Stimulated activated CD8-positive, alpha-beta memory T cell treated with anti-CD3 and anti-CD28 coated beads, Interleukin-4, amount 100 ng/mL, for 24 hours (primary cell): ENCODE results near the gene GNG14.
"Not testable (repeated sequence)": the region's sequence is repeated elsewhere in the genome, so short reads cannot be mapped to it uniquely, and the experiment has no call there.

Experiments
- DNase-seq: peaks from one replicate; pipeline ENCODE4 v3.0.0-alpha.2; 2020; ENCODE audit warnings: low read depth

The GNG14 gene

GRCh38 chr19:12696366-12697335 is 8.9 kb downstream of the GNG14 start, which contains the start of gene FBXW9:
Gene FBXW9 (minus strand): TSS chr19:12696631. CDS start chr19:12696581, 50 bp downstream.
- peak; percentile 98 for DNase-seq

DNA sequence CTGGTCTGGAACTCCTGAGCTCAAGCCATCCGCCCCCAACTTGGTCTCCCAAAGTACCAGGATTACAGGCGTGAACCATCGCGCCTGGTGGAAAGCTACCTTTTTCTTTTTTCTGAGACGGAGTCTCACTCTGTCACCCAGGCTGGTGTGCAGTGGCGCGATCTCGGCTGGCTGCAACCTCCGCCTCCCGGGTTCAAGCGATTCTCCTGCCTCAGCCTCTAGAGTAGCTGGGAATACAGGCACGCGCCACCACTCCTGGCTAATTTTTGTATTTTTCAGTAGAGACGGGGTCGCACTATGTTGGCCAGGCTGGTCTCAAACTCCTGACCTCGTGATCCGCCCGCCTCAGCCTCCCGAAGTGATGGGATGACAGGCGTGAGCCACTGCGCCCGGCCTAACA is 9.6 kb downstream of the GNG14 start:
- not testable (repeated sequence) for DNase-seq

GRCh38 chr19:12698138-12698537 is 10.3 kb downstream of the GNG14 start:
- DNase-seq, result no peak

DNA sequence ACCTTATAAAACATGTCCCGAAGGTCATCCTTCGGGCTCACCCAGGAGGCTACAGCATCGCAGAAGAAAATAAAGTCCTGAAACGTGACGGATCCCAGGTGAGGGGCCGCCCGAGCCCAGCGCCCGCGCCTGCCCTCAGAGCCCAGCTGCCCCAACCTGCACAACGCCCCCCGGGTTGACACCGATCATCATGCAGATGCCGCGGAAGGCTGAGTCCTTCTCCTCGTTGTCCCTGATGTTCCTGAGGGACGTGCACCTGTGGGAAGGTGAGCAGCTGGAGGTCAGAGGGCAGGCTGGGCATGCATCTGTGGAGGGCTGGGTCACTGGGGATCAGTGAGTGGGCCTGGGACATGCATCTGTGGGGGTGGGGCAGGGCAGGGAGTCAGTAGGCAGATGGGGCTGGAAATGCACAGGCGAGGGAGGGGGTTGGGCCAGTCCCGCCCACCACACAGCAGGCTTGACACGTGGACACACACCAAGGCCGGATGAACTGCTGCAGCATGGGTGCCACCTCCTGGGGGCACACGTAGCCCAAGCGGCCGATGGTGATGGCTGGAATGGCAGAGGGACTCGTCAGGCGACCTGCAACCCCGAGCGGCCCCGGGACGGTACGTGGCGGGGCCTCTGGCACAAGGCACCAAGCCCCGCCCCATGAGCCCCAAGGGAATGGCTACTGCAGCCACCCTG is 13.9 kb downstream of the GNG14 start:
- DNase-seq, result no peak

- no peak for DNase-seq
Measured at GRCh38 chr19:12703046-12703445, 15.2 kb downstream of the GNG14 start.

DNA sequence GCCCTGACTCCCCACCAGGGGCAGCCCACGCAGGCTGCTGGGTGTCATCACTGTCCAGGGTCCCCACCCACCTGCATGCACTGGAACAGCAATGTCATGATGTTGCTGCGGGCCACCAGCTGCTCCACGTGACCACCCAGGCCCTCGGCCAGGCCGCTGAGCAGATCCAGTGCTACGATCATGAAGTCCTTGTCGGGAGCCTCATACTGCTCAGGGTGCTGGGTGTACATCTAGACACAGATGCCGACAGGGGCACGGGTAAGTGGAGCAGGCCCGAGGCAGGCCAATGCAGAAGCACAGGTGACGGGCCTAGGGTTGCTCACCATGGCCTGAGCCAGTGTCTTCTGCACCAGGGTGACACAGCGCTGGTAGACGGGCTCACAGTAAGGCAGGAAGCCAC is 17.4 kb downstream of the GNG14 start:
- no peak for DNase-seq

DNA sequence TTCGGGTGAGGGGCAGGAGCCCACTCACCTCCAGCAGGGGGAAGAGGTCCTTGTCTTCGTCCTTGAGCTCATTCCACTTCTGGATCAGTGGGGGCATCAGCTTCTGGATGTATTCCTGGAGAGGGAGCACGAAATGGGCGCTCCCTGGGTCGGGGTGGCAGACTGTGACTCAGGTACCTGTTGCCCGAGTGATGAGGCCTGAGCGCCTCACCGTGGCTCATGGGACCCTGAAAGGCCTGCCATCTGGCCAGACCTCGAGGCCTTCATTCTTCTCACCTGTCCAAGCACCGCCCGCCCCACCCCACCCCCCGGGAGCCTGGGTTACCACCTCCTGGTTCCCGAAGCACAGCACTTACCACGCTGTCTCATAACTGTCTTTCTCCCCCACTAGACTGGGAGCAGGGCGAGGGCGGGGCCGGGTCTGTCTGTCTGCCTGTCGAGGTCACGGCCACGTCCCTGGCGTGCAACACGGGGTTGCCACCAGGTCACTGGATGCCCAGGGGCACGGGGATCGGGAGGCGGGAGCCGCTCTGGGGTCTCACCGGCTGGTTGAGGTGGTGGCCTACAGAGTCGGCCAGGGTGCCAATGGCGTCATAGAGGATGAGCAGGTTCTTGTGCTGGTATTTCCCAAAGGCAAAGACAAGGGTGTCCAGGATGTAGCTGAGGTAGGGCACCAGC is 18.0 kb downstream of the GNG14 start:
- DNase-seq, result no peak

GRCh38 chr19:12706332-12706718 is 18.5 kb downstream of the GNG14 start:
- DNase-seq, result no peak

GRCh38 chr19:12708641-12709040 is 20.8 kb downstream of the GNG14 start:
- DNase-seq, result no peak

DNA sequence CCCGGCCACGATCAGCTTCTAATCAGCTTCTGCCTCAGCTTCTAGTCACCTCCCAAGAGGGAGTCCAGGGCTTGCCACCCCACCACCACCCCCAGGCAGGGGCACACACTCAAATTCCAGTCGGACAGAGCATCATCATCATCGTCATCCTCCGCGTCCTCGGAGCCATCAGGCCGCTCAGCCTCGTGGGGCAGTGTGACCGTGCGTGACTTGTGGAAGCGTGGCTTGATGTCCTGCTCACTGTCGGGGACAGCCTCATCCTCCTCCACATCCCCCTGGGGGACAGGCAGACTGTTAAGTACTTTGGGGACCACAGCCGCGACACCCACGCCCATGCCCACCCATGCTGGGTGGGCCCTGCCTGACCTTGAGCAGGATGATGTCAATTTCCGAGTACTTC is 23.4 kb downstream of the GNG14 start:
- no peak for DNase-seq

- DNase-seq, result not testable (repeated sequence)
Measured at GRCh38 chr19:12712077-12712476, 24.3 kb downstream of the GNG14 start.

DNA sequence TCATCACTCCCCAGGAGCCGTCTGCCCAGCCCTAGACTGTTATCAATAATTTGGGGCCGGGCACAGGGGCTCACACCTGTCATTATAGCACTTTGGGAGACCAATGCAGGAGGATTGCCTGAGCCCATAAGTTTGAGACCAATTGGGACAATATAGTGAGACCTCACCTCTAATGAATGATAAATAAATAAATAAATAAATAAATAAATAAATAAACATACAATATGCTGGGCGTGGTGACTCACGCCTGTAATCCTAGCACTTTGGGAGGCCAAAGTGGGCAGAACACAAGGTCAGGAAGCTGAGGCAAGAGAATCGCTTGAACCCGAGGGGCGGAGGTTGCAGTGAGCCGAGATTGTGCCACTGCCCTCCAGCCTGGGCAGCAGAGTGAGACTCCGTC is 25.5 kb downstream of the GNG14 start:
- not testable (repeated sequence) for DNase-seq

GRCh38 chr19:12715102-12715501 is 27.3 kb downstream of the GNG14 start:
- DNase-seq, result no peak

- DNase-seq, result no peak
Measured at GRCh38 chr19:12715929-12716328, 28.1 kb downstream of the GNG14 start.

GRCh38 chr19:12720296-12720695 is 32.5 kb downstream of the GNG14 start:
- no peak for DNase-seq

- DNase-seq, result no peak
Measured at GRCh38 chr19:12720851-12721655, 33.3 kb downstream of the GNG14 start.

DNA sequence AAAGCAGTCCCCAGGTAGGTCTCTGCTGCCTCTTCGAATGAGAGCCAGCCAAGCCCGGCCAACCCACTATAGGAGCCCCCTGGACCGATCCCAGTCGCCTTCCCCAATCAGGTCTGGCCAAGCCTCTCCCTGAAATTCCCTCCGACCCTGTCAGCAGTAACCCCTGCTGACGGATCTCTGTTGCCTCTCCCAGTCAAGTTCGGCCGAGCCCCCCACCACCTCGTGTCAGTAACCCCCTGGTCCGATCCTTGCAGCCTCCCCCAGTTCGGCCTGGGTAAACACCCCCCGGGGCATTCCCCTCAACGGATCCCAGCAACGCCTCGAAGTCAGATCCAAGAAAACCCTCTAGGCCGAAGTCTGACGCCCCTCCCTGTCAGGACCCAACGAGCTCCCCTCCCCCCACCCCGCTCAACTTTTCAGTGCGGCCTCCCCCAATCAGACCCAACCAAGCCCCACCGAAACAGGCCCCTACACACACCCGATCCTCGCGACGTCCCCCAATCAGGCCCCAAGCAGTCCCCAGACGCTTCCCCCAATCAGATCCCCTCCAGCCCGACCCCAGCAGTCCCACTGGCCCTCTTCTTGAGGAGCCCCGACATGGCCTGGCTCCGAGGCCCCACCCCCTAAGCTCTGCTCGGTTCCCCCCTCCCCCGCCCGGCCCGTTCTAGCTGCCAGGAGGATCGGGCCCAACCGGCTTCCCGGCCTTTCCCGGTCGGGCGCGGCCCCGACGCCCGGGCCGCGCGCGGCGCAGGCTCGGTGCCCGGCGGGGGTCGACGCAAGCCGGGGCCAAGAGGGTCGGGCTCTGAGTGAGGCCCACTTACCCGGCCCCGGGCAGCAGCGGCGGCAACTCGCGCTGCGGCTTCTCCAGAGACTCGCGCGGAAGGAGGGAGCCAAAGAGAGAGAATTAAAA is 34.1 kb downstream of the GNG14 start:
- peak; percentile 22 for DNase-seq

GRCh38 chr19:12722566-12723380 is 35.0 kb downstream of the GNG14 start:
- peak; percentile 86 for DNase-seq

DNA sequence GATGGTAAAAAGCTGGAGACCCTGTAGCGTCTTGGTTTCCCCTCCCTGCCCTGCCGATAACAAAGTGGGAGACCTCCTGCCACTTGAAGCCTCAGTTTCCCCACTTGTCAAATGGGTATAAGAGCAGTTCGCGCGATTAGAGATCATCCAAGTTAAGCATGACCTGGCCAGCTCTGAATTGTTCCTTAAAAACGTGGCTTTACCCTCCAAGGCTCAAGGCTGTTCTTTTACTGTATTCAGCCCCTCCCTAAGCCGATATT is 35.5 kb downstream of the GNG14 start:
- DNase-seq, result no peak
